HG02884 (cell line): Measurements from ENCODE around the gene ADAMTS9.

ENCODE experiments used
- ATAC-seq: cut with Tn5 transposase; IDR thresholded peaks from one replicate; pipeline ENCODE4 v1.9.1; 2021; ENCODE audit warnings: mild to moderate bottlenecking, moderate library complexity; ENCODE audit not compliant: unreplicated experiment

Gene ADAMTS9

GRCh38 chr3:64495781-64496334 is 191.9 kb downstream of the ADAMTS9 start:
- no peak for ATAC-seq

- no peak for ATAC-seq
Observed at GRCh38 chr3:64495121-64495780, 192.5 kb downstream of the ADAMTS9 start.

GRCh38 chr3:64494526-64494925 is 193.3 kb downstream of the ADAMTS9 start:
- ATAC-seq, result no peak

GRCh38 chr3:64493149-64493548 is 194.7 kb downstream of the ADAMTS9 start:
- no peak for ATAC-seq

- ATAC-seq, result no peak
Observed at GRCh38 chr3:64491843-64492242, 196.0 kb downstream of the ADAMTS9 start.

GRCh38 chr3:64490180-64490724 is 197.5 kb downstream of the ADAMTS9 start:
- no peak for ATAC-seq

- ATAC-seq, result no peak
Observed at GRCh38 chr3:64489361-64490044, 198.3 kb downstream of the ADAMTS9 start.

GRCh38 chr3:64488939-64489338 is 198.9 kb downstream of the ADAMTS9 start:
- ATAC-seq, result no peak

GRCh38 chr3:64484289-64484992 is 203.4 kb downstream of the ADAMTS9 start:
- ATAC-seq, result peak; percentile 96

GRCh38 chr3:64483467-64483866 is 204.3 kb downstream of the ADAMTS9 start:
- no peak for ATAC-seq

- no peak for ATAC-seq
Observed at GRCh38 chr3:64475037-64475436, 212.8 kb downstream of the ADAMTS9 start.

- ATAC-seq, result no peak
Observed at GRCh38 chr3:64473466-64473865, 214.3 kb downstream of the ADAMTS9 start.

- ATAC-seq, result no peak
Observed at GRCh38 chr3:64470436-64470835, 217.4 kb downstream of the ADAMTS9 start.

GRCh38 chr3:64467255-64467944 is 220.4 kb downstream of the ADAMTS9 start:
- no peak for ATAC-seq
